Stimulated activated CD8-positive, alpha-beta memory T cell treated with anti-CD3 and anti-CD28 coated beads, Interleukin-7, amount 100 ng/mL, for 1 hour (primary cell): ENCODE measurements around the gene ATP1A4.
"Not testable (repeated sequence)": the region's sequence is repeated elsewhere in the genome, so short reads cannot be mapped to it uniquely, and the experiment has no call there.

ENCODE experiments used
- DNase-seq, 2 donors: peaks; one replicate each; pipeline ENCODE4 v3.0.0-alpha.2; 2020; ENCODE audit warnings: low read depth in 2 of 2

Gene ATP1A4

GRCh38 chr1:160151303-160151702 lies at the start of gene ATP1A4:
Gene ATP1A4, plus strand, starts transcription at chr1:160151603. Its CDS starts 438 bp downstream, at chr1:160152041.
- no peak for DNase-seq

- DNase-seq = no peak
These were observed 49.5 kb upstream of the ATP1A4 start for GRCh38 chr1:160101717-160102522.

GRCh38 chr1:160103658-160104408 lies 47.6 kb upstream of the ATP1A4 start:
- DNase-seq = no peak

- DNase-seq = no peak
These were observed 46.9 kb upstream of the ATP1A4 start for GRCh38 chr1:160104486-160104885.

- no peak for DNase-seq
These were observed 46.2 kb upstream of the ATP1A4 start for GRCh38 chr1:160105155-160105554.

GRCh38 chr1:160107512-160107911 lies 43.9 kb upstream of the ATP1A4 start:
- DNase-seq = no peak

GRCh38 chr1:160108888-160109662 lies 42.3 kb upstream of the ATP1A4 start:
- no peak for DNase-seq

- no peak for DNase-seq
These were observed 41.7 kb upstream of the ATP1A4 start for GRCh38 chr1:160109686-160110085.

- not testable (repeated sequence) for DNase-seq
These were observed 39.9 kb upstream of the ATP1A4 start for GRCh38 chr1:160111462-160111861.

- no peak for DNase-seq
These were observed 39.0 kb upstream of the ATP1A4 start for GRCh38 chr1:160112357-160112756.

GRCh38 chr1:160113407-160113806 lies 38.0 kb upstream of the ATP1A4 start:
- DNase-seq = no peak

- no peak for DNase-seq
These were observed 37.3 kb upstream of the ATP1A4 start for GRCh38 chr1:160114085-160114484.

- no peak for DNase-seq
These were observed 35.7 kb upstream of the ATP1A4 start, which contains the start of gene ATP1A2 for GRCh38 chr1:160115545-160116282. Gene ATP1A2, plus strand, starts transcription at chr1:160115759. Its CDS starts 103 bp downstream, at chr1:160115862.

GRCh38 chr1:160116283-160117147 lies 34.9 kb upstream of the ATP1A4 start:
- no peak for DNase-seq

- DNase-seq = no peak
These were observed 34.1 kb upstream of the ATP1A4 start for GRCh38 chr1:160117300-160117699.

GRCh38 chr1:160117709-160118183 lies 33.7 kb upstream of the ATP1A4 start:
- no peak for DNase-seq

GRCh38 chr1:160118928-160119327 lies 32.5 kb upstream of the ATP1A4 start:
- no peak for DNase-seq

GRCh38 chr1:160120797-160121196 lies 30.6 kb upstream of the ATP1A4 start:
- no peak for DNase-seq

GRCh38 chr1:160121388-160121787 lies 30.0 kb upstream of the ATP1A4 start:
- no peak for DNase-seq

- no peak for DNase-seq
These were observed 28.4 kb upstream of the ATP1A4 start for GRCh38 chr1:160122978-160123495.
